HepG2 (cell line): ENCODE measurements around the gene DNAJC11. TPM values are rescaled to one million over a fixed set of nuclear protein-coding genes. Genes with fewer than 3 reads are reported as not detected.
A peak's percentile ranks its signal among the peaks of the same experiment; 100 is the strongest.

Experiments
- ATAC-seq: fragments of 200-7000 bp; cut with Tn5 transposase; 3 replicates; pipeline ENCODE4 v1.9.1; 2020; ENCODE audit warnings: mild to moderate bottlenecking, moderate library complexity
- BruUV-seq: library from RNA; stranded (reverse); fragments of 400-500 nt; replicated peaks from 2 replicates; lab custom pipeline; 2021; lab: Mats Ljungman, UMichigan
- CTCF ChIA-PET: fragments of 300-600 bp; formaldehyde crosslinking; extraction: SDS; loops from one replicate; lab custom pipeline; 2021; ENCODE audit warnings: low total read pairs, inconsistent platforms, low intra/inter-chr PET ratio; lab: Yijun Ruan, JAX
- POLR2A ChIA-PET: fragments of 350-600 bp; sonication (Branson Sonifier 250); formaldehyde crosslinking; loops from one replicate; lab custom pipeline; 2020; ENCODE audit warnings: antibody characterized with exemption, inconsistent platforms; lab: Yijun Ruan, JAX
- DNase-seq: peaks from one replicate; pipeline ENCODE4 v3.0.0-alpha.2; 2015; ENCODE audit warnings: low spot score
- FAIRE-seq: peaks from 3 replicates; lab custom pipeline; 2011; peaks lifted over from hg19 to GRCh38; lab: Jason Lieb, UNC
- H2AFZ ChIP-seq: one replicate; pipeline ENCODE4 v1.6.1; 2011; ENCODE audit warnings: low read length, inconsistent platforms
- H3K27ac ChIP-seq: fragments of 300-600 bp; 3 replicates; pipeline ENCODE4 v1.8.0; 2011; ENCODE audit warnings: mixed run types, mild to moderate bottlenecking, mixed read lengths, low read length, inconsistent platforms; ENCODE audit not compliant: insufficient read depth; ENCODE audit errors: extremely low read length
- H3K27me3 ChIP-seq, 2 experiments: fragments of 200-600 bp in 1 of 2; 2 replicates in 1 of 2; 3 replicates in 1 of 2; pipeline versions ENCODE4 v1.6.0 to v1.8.0; 2011; ENCODE audit warnings: low read length in 2 of 2, mild to moderate bottlenecking in 2 of 2, moderate library complexity in 2 of 2, inconsistent platforms in 1 of 2; ENCODE audit not compliant: insufficient read depth in 2 of 2, control insufficient read depth in 1 of 2
- H3K36me3 ChIP-seq, 2 experiments: fragments of 200-600 bp in 1 of 2; replicated peaks in 1 of 2; 2 replicates in 1 of 2; 3 replicates in 1 of 2; pipeline versions ENCODE4 v1.5.1 to v1.8.0; 2011; ENCODE audit warnings: low read length in 2 of 2, inconsistent platforms in 1 of 2; ENCODE audit not compliant: insufficient read depth in 2 of 2, control insufficient read depth in 1 of 2
- H3K4me1 ChIP-seq: 2 replicates; pipeline ENCODE4 v1.5.1; 2012; ENCODE audit warnings: low read length, inconsistent platforms; ENCODE audit not compliant: insufficient read depth
- H3K4me2 ChIP-seq: 2 replicates; pipeline ENCODE4 v1.6.0; 2011; ENCODE audit warnings: low read depth, low read length, inconsistent platforms
- H3K4me3 ChIP-seq, 3 experiments: fragments of 200-600 bp in 1 of 3; sonication (generic), shearing (Covaris generic) in 1 of 3; replicated peaks in 1 of 3; 2 replicates each; pipeline ENCODE4 v1.5.1; 2011 to 2016; ENCODE audit warnings: low read length in 3 of 3, inconsistent platforms in 2 of 3, low read depth in 2 of 3, mild to moderate bottlenecking in 2 of 3, control low read depth in 1 of 3, mixed read lengths in 1 of 3; ENCODE audit not compliant: insufficient read depth in 1 of 3
- H3K79me2 ChIP-seq: one replicate; pipeline ENCODE4 v1.6.1; 2011; ENCODE audit warnings: low read length, inconsistent platforms; ENCODE audit not compliant: insufficient read depth
- H3K9ac ChIP-seq: 2 replicates; pipeline ENCODE4 v1.6.0; 2011; ENCODE audit warnings: mild to moderate bottlenecking, low read depth, low read length, inconsistent platforms; ENCODE audit not compliant: insufficient read depth
- H3K9me3 ChIP-seq: 2 replicates; pipeline ENCODE4 v1.5.1; 2012; ENCODE audit warnings: mild to moderate bottlenecking, low read length
- H4K20me1 ChIP-seq: 2 replicates; pipeline ENCODE4 v1.6.0; 2011; ENCODE audit warnings: inconsistent platforms, mild to moderate bottlenecking, low read length, moderate library complexity; ENCODE audit not compliant: insufficient read depth
- AGO2 ChIP-seq: fragments of 200-400 bp; formaldehyde crosslinking; optimal IDR thresholded peaks from 2 replicates; pipeline ENCODE3; 2017; ENCODE audit warnings: mild to moderate bottlenecking, low read depth, low read length, moderate library complexity
- ARID2 ChIP-seq: sonication (generic); formaldehyde crosslinking; IDR thresholded peaks from 2 replicates; pipeline ENCODE4 v1.8.1; 2022; ENCODE audit warnings: mild to moderate bottlenecking, missing genetic modification reagents, borderline replicate concordance
- GPBP1L1 ChIP-seq: sonication (generic); formaldehyde crosslinking; IDR thresholded peaks from 2 replicates; pipeline ENCODE4 v1.5.0; 2020; ENCODE audit warnings: mild to moderate bottlenecking, missing genetic modification reagents
- LCORL ChIP-seq, 2 experiments: fragments of 450-650 bp in 1 of 2; sonication (generic) in 1 of 2; formaldehyde crosslinking in 1 of 2; IDR thresholded peaks; 2 replicates each; pipeline versions ENCODE4 v1.5.0 to v1.6.1; 2017 to 2020; ENCODE audit warnings: antibody characterized with exemption in 1 of 2, missing genetic modification reagents in 1 of 2
- NPAS2 ChIP-seq: sonication (generic); formaldehyde crosslinking; IDR thresholded peaks from 2 replicates; pipeline ENCODE4 v1.8.0; 2022; ENCODE audit warnings: mild to moderate bottlenecking, missing genetic modification reagents, borderline replicate concordance
- NR1H2 ChIP-seq: sonication (generic); formaldehyde crosslinking; IDR thresholded peaks from 2 replicates; pipeline ENCODE4 v1.8.1; 2022; ENCODE audit warnings: low read depth, missing genetic modification reagents, borderline replicate concordance
- PRDM4 ChIP-seq: sonication (generic); formaldehyde crosslinking; IDR thresholded peaks from 2 replicates; pipeline ENCODE4 v1.9.0; 2021; ENCODE audit warnings: missing genetic modification reagents, borderline replicate concordance
- ZNF879 ChIP-seq: sonication (generic); formaldehyde crosslinking; IDR thresholded peaks from 2 replicates; pipeline ENCODE4 v1.8.1; 2023; ENCODE audit warnings: missing genetic modification reagents
- WGBS: methylation state at CpG from one replicate; pipeline ENCODE4 v1.1.6; 2017; ENCODE audit warnings: low lambda C conversion rate; 5-methylcytosine and 5-hydroxymethylcytosine counted together
- in situ Hi-C: cut with HindIII; loops from 2 replicates; pipeline ENCODE4 v1.10.0; 2017; ENCODE audit warnings: low pct_unique_long_range_greater_than_20kb; ENCODE audit not compliant: extremely low pct_ligation_motif_present
- intact Hi-C: fragments of 100-400 bp; cut with micrococcal nuclease; formaldehyde crosslinking; loops from one replicate; pipeline ENCODE4 v1.10.0; 2022; ENCODE audit not compliant: unreplicated experiment
- polyA plus RNA-seq, 8 experiments: library from polyadenylated mRNA; depleted of rRNA in 3 of 8; stranded (reverse) in 7 of 8; unstranded in 1 of 8; fragments of >200 nt; fragmentation: Illumina TruSeq in 4 of 8; extraction: Trizol in 4 of 8; gene quantifications; 2 replicates each; pipeline versions ENCODE4 v1.2.1 to v1.2.3, GENCODE V29; 2011 to 2016; ENCODE audit warnings: low read depth in 4 of 8, missing spikeins in 1 of 8, mixed read lengths in 1 of 8; ENCODE audit not compliant: insufficient read depth in 1 of 8
- total RNA-seq, 5 experiments: library from RNA; depleted of rRNA; stranded (reverse); fragments of >200 nt; fragmentation: Illumina TruSeq; extraction: Trizol; gene quantifications; 2 replicates each; pipeline ENCODE4 v1.2.3, GENCODE V29; 2016; ENCODE audit warnings: low read depth in 1 of 5
- TF ChIP-seq, protein P1 (sequence below): IDR thresholded peaks from 2 replicates; pipeline ENCODE4 v1.6.1; 2016

The DNAJC11 gene
- total and polyA plus RNA-seq, 2 of the 13 experiments (the other 11 are each of a cell fraction or from before 2014, with no cell fraction given): 25.1 to 47.6 TPM

DNA sequence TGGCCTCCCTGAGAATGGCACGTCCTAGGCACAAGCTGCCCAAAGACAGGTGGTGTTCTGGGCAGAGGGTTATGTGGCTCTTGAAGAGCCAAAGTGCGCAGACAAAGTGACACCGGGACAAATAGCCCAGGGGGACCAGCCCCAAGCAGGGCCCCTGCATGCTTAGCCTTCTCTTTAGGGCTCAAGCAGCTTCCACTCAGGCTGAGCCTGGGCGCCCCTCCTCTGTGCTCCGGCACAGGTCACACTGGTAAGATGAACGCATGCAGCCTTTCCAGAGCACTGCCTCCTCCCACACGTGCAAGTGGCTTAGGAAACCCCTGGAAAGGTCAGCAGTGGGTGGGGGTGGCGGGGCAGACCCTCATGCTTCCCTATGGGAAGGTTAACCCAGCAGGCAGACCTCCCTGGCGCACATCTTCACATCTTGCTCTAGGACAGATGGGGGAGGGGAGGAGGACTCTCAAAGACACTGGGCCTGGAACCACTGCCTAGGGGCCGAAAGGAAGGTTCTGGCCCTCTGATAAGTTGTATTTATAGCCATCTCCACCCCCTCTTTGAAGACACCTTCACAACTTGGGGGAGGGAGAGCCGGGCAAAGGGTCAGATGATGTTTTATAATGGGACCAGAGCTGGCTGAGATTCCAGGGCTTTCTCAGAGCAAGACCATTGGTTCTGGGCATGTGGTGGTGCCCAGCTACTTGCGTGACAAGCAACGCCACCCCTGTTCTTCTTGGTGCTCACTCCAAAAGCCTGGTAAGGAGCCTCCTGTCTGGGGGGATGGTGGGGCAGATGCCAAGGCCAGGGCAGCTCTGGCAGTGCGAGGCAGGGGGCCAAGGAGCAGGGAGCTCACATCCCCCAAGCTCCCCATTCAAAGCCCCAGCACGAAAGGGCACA, 104.5 kb downstream of the DNAJC11 start:
- DNase-seq: no peak
- Histone ChIP-seq H3K4me3 (no peak overlapping the region), H3K36me3 (peaks cover 36 to 72% of the 10 kb centered on the region in 2 experiments), H3K79me2 (peaks cover 59% of the 10 kb centered on the region), H3K9me3 (no peaks in the 10 kb centered on the region), H3K27ac (no peak overlapping the region), H4K20me1 (peaks cover 64% of the 10 kb centered on the region), H3K4me1 (peaks cover 31% of the 10 kb centered on the region)
- ChIA-PET POLR2A (interaction anchor here (1.2 kb wide), 1 partner anchor 19 kb away, joined by 3 read pairs; no protein-coding TSS in a partner anchor), CTCF (no interaction called here)
- BruUV-seq: no TSS peak
- in situ Hi-C loops: no loop called here
- 92% methylated on average over 11 of the region's 15 CpGs for WGBS
- no peak for FAIRE-seq
- ATAC-seq: no peak
- TF ChIP-seq NPAS2 (no peak), AGO2 (peak; percentile 55)
- TF ChIP-seq, all 625 proteins: peak for 1
- H3K27me3 ChIP-seq: no peaks in the 10 kb centered on the region; a peak in 1 of 5 replicates
- no peak overlapping the region for H2AFZ ChIP-seq
- H3K9ac ChIP-seq: no peak overlapping the region
- no peak overlapping the region for H3K4me2 ChIP-seq
- intact Hi-C loops: no loop called here

DNA sequence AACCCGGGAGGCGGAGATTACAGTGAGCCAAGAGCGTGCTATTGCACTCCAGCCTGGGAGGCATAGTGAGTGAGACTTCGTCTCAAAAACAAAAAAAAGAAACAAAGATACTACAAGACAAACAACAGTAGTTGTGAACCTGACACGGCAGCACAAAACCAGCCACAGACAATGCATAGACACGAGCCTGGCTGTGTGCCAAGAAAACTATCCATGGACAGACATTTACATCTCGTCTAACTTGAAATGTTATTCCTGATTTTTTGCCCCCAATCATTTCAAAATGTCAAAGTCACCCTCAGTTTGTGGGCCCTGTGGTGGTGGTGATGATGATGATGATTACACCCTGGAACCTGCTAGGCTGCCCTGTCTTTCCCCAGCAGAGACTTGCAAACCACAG, 105.3 kb downstream of the DNAJC11 start:
- no peak overlapping the region for H3K4me3 ChIP-seq
- no peak overlapping the region for H3K27ac ChIP-seq
- ChIA-PET POLR2A (no interaction called here), CTCF (no interaction called here)
- peaks cover 31% of the 10 kb centered on the region for H3K4me1 ChIP-seq
- no peak overlapping the region for H2AFZ ChIP-seq
- in situ Hi-C loops (no loop called here), intact Hi-C loops (no loop called here)
- H3K9me3 ChIP-seq: no peaks in the 10 kb centered on the region
- H3K4me2 ChIP-seq: no peak overlapping the region
- peaks cover 40 to 79% of the 10 kb centered on the region in 2 experiments for H3K36me3 ChIP-seq
- WGBS: 89% methylated on average over 7 of the region's 7 CpGs
- no peak for FAIRE-seq
- TF ChIP-seq NR1H2 (CRISPR knock-in tag) (no peak), PRDM4 (no peak), GPBP1L1 (no peak), ARID2 (no peak), ZNF879 (no peak), LCORL (IDR thresholded peaks at IDR 0.05) (peak; percentile 87), LCORL (CRISPR knock-in tag; IDR thresholded peaks at IDR 0.05) (no peak)
- TF ChIP-seq, protein P1, sequence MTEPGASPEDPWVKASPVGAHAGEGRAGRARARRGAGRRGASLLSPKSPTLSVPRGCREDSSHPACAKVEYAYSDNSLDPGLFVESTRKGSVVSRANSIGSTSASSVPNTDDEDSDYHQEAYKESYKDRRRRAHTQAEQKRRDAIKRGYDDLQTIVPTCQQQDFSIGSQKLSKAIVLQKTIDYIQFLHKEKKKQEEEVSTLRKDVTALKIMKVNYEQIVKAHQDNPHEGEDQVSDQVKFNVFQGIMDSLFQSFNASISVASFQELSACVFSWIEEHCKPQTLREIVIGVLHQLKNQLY (CRISPR knock-in tag): no peak
- no peak overlapping the region for H3K9ac ChIP-seq
- no peaks in the 10 kb centered on the region; a peak in 1 of 5 replicates for H3K27me3 ChIP-seq
- H3K79me2 ChIP-seq: peaks cover 51% of the 10 kb centered on the region
- ATAC-seq: no peak
- no peak for DNase-seq
- H4K20me1 ChIP-seq: peaks cover 67% of the 10 kb centered on the region
- BruUV-seq: no TSS peak
